Upper lobe of left lung (tissue), 6 donors: ENCODE data around the gene PPP3CA. TPM values are rescaled to one million over a fixed set of nuclear protein-coding genes. Genes with fewer than 3 reads are reported as not detected.

Experiments used
- ATAC-seq, 2 donors: fragments of 200-7000 bp; cut with Tn5 transposase; one replicate each; pipeline ENCODE4 v1.9.1; 2022; ENCODE audit warnings: mild to moderate bottlenecking in 2 of 2, moderate library complexity in 2 of 2; ENCODE audit not compliant: low FRiP score in 2 of 2
- DNase-seq, 2 donors: peaks; one replicate each; pipeline ENCODE4 v3.0.0-alpha.2; 2019 to 2020
- H3K27ac ChIP-seq, 4 donors: fragments of 200-600 bp; sonication (generic); one replicate each; pipeline ENCODE4 v1.5.1; 2016 to 2019
- H3K27me3 ChIP-seq, 4 donors: fragments of 200-600 bp; sonication (generic); one replicate each; pipeline ENCODE4 v1.5.1; 2017 to 2019
- H3K36me3 ChIP-seq, 4 donors: fragments of 200-600 bp; sonication (generic); one replicate each; pipeline ENCODE4 v1.5.1; 2016 to 2019
- H3K4me1 ChIP-seq, 4 donors: fragments of 200-600 bp; sonication (generic); one replicate each; pipeline ENCODE4 v1.5.1; 2018 to 2019
- H3K4me3 ChIP-seq, 4 donors: fragments of 200-600 bp; sonication (generic); one replicate each; pipeline ENCODE4 v1.5.1; 2017 to 2019; ENCODE audit warnings: mild to moderate bottlenecking in 2 of 4, moderate library complexity in 1 of 4
- H3K9me3 ChIP-seq, 4 donors: fragments of 200-600 bp; sonication (generic); one replicate each; pipeline ENCODE4 v1.5.1; 2018 to 2019
- EP300 ChIP-seq, 4 donors: sonication (generic); formaldehyde crosslinking; IDR thresholded peaks; one replicate each; pipeline ENCODE4 v1.5.1; 2017; ENCODE audit warnings: antibody characterized with exemption in 4 of 4, control low read depth in 2 of 4
- POLR2A ChIP-seq, 4 donors: fragments of 450-650 bp; IDR thresholded peaks; one replicate each; pipeline ENCODE4 v1.5.1; 2016 to 2017; ENCODE audit warnings: antibody characterized with exemption in 4 of 4, mild to moderate bottlenecking in 2 of 4
- POLR2AphosphoS5 ChIP-seq, 2 donors: sonication (generic); formaldehyde crosslinking; IDR thresholded peaks; one replicate each; pipeline ENCODE4 v1.5.1; 2017; ENCODE audit warnings: antibody characterized with exemption in 2 of 2
- WGBS, 2 donors: methylation state at CpG; one replicate each; pipeline ENCODE4 v1.1.5; 2017 to 2018; 5-methylcytosine and 5-hydroxymethylcytosine counted together
- small RNA-seq, 4 donors: library from RNA; depleted of rRNA; stranded (forward); fragments of <200 nt; gene quantifications; one replicate each; pipeline ENCODE3, GENCODE V24; 2016
- total RNA-seq, 6 donors: library from RNA; depleted of rRNA in 4 of 6; stranded (reverse); fragments of >200 nt in 4 of 6; gene quantifications; one replicate each; pipeline versions ENCODE4 v1.1.0 to v1.2.1, GENCODE V29; 2016 to 2021
- TF ChIP-seq, protein P1 (sequence below), 6 experiments: fragments of 450-650 bp in 4 of 6; fragments of 200-600 bp in 2 of 6; sonication (generic) in 2 of 6; IDR thresholded peaks; one replicate each; pipeline ENCODE4 v1.5.1; 2016 to 2019; ENCODE audit warnings: antibody characterized with exemption in 6 of 6
- donor health status: DM: no; HTN: no; CAD: no; lungs with moderate emphysema.
- donor health status: DM: no; HTN: yes; CAD: no; lungs with severe emphysema.

Gene PPP3CA
- total RNA-seq, 6 donors from 2014 or later: 28.3 to 62.0 (median 50.0) TPM

DNA sequence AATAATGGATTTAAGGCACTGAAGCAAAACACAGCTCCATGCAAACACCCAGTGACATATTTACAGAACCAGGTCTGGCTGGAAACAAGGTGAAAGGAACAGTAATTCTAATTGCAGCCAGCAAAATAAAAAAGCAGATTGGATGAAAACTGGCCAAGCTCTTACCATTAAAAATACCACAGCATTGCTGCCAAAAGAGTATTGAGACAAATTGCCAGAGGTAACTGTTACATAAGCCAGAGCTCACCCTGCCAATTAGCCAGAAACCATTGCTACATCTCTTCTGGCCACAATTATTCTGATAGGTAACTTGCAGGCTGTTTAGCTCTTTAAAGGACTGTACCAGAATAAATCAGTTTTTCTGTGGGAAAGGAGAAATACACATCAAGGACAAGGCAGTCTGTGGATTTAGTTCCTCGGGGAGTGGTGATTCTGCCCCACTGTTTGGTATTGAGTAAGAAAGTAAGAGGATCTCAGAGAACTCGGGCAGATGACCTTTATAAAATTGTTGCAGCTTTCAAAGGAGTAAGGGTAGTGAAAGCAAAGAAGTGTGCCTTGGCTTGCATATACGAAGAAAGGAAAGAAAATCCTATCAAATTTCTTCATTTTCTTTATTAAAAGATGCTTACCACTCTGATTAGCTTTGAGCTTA is 369.5 kb downstream of the PPP3CA start:
- DNase-seq: no peak
- no peaks in the 10 kb centered on the region for H3K9me3 ChIP-seq
- H3K27me3 ChIP-seq: no peaks in the 10 kb centered on the region
- TF ChIP-seq EP300 (IDR thresholded peaks at IDR 0.05): no peak
- TF ChIP-seq, protein P1, sequence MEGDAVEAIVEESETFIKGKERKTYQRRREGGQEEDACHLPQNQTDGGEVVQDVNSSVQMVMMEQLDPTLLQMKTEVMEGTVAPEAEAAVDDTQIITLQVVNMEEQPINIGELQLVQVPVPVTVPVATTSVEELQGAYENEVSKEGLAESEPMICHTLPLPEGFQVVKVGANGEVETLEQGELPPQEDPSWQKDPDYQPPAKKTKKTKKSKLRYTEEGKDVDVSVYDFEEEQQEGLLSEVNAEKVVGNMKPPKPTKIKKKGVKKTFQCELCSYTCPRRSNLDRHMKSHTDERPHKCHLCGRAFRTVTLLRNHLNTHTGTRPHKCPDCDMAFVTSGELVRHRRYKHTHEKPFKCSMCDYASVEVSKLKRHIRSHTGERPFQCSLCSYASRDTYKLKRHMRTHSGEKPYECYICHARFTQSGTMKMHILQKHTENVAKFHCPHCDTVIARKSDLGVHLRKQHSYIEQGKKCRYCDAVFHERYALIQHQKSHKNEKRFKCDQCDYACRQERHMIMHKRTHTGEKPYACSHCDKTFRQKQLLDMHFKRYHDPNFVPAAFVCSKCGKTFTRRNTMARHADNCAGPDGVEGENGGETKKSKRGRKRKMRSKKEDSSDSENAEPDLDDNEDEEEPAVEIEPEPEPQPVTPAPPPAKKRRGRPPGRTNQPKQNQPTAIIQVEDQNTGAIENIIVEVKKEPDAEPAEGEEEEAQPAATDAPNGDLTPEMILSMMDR (IDR thresholded peaks at IDR 0.05): no peak
- TF ChIP-seq POLR2A (IDR thresholded peaks at IDR 0.05): no peak
- TF ChIP-seq POLR2AphosphoS5 (IDR thresholded peaks at IDR 0.05): no peak
- H3K36me3 ChIP-seq: no peaks in the 10 kb centered on the region
- no peak overlapping the region for H3K4me3 ChIP-seq
- H3K27ac ChIP-seq: no peak overlapping the region
- no peak for ATAC-seq
- no peaks in the 10 kb centered on the region for H3K4me1 ChIP-seq
- 60 to 65% methylated on average over 3 of the region's 3 CpGs for WGBS, 2 donors

DNA sequence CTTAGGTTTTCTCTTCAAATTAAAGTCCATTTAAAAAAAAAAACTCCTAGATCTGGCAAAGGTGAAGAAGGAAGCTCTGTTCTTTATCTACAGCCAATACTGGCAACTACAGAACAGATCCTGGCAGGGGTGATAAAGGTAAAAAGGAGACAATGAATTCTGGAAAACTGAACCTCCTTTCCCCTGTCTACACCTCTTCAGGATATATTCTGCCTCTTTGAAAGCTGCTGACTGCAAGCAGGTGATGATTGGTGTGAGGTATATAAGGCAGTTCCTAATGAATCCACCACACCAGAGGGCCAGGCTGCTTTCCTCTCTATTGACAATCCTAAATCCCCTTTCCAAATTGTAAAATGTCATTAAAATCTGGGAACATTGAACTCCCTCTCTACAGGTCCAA is 370.1 kb downstream of the PPP3CA start:
- Histone ChIP-seq H3K9me3 (no peaks in the 10 kb centered on the region), H3K4me1 (no peaks in the 10 kb centered on the region), H3K36me3 (no peaks in the 10 kb centered on the region), H3K27ac (no peak overlapping the region), H3K4me3 (no peak overlapping the region), H3K27me3 (no peaks in the 10 kb centered on the region)
- ATAC-seq: no peak
- DNase-seq: no peak
- TF ChIP-seq EP300 (IDR thresholded peaks at IDR 0.05): no peak

Small RNAs within 50 kb of the gene (small RNA-seq; reads per million reads assigned to genes)
- gene MIR1255A (0.26 to 2.4 (median 0.93) reads per million in 4 donors), gene MIR8066 (0 reads per million in 4 donors)
